ENCODE measurements around the gene LRMDA. TPM values are rescaled to one million over a fixed set of nuclear protein-coding genes. Genes with fewer than 3 reads are reported as not detected.

The LRMDA gene
- total and polyA plus RNA-seq, 2 of the 13 experiments (the other 11 are each of a cell fraction or from before 2014, with no cell fraction given) = 13.4 to 22.0 TPM

GRCh38 chr10:75466886-75467285 is 35.5 kb downstream of the LRMDA start (continued):
- no peak for TF ChIP-seq PCBP1 (IDR thresholded peaks at IDR 0.05; ENCODE audit: borderline replicate concordance, low read depth, low read length)
- TF ChIP-seq ATF3 (CRISPR knock-in tag; IDR thresholded peaks at IDR 0.05) = no peak

- FAIRE-seq (no peak), ATAC-seq (no peak), DNase-seq (ENCODE audit: low spot score) (no peak)
- no peaks in the 10 kb centered on the region for H3K27me3 ChIP-seq (ENCODE audit: control insufficient read depth in 1 of 2, insufficient read depth in 2 of 2, low read length in 2 of 2)
- TF ChIP-seq HDAC6 (IDR thresholded peaks at IDR 0.05; ENCODE audit: low read depth, low read length) (no peak), SAFB2 (CRISPR knock-in tag; IDR thresholded peaks at IDR 0.05; ENCODE audit: borderline replicate concordance, low read depth) (no peak), ZNF280D (CRISPR knock-in tag; IDR thresholded peaks at IDR 0.05) (no peak), MBD4 (IDR thresholded peaks at IDR 0.05; ENCODE audit: borderline replicate concordance, low read length) (no peak), SAP130 (CRISPR knock-in tag; IDR thresholded peaks at IDR 0.05; ENCODE audit: low read depth) (no peak), ZBTB46 (CRISPR knock-in tag; IDR thresholded peaks at IDR 0.05; ENCODE audit: borderline replicate concordance) (no peak)
- H3K4me3 ChIP-seq (replicated peaks in 1 of 3; ENCODE audit: insufficient read depth in 1 of 3, low read depth in 2 of 3, low read length in 3 of 3) = no peak overlapping the region
- no peak overlapping the region for H2AFZ ChIP-seq (ENCODE audit: low read length)
- WGBS (ENCODE audit: low lambda C conversion rate) = 97% methylated on average over 7 of the region's 7 CpGs
- peaks cover 2% of the 10 kb centered on the region for H3K79me2 ChIP-seq (ENCODE audit: insufficient read depth, low read length)
- no peaks in the 10 kb centered on the region for H4K20me1 ChIP-seq (ENCODE audit: insufficient read depth, low read length)
- ChIA-PET CTCF (ENCODE audit: low intra/inter-chr PET ratio, low total read pairs) (no interaction called here), POLR2A (no interaction called here)
- no peaks in the 10 kb centered on the region for H3K9me3 ChIP-seq (ENCODE audit: low read length)
- no peak overlapping the region for H3K9ac ChIP-seq (ENCODE audit: insufficient read depth, low read depth, low read length)
- intact Hi-C loops (cut with micrococcal nuclease; ENCODE audit: unreplicated experiment) (no loop called here), in situ Hi-C loops (cut with HindIII; ENCODE audit: extremely low pct_ligation_motif_present, low pct_unique_long_range_greater_than_20kb) (no loop called here)
- no TSS peak for BruUV-seq (replicated peaks)
- H3K36me3 ChIP-seq (replicated peaks in 1 of 2; ENCODE audit: control insufficient read depth in 1 of 2, insufficient read depth in 2 of 2, low read length in 2 of 2) = peaks cover 4 to 9% of the 10 kb centered on the region in 2 experiments; a peak in 2 of 5 replicates
- H3K27ac ChIP-seq (ENCODE audit: extremely low read length, insufficient read depth, low read length) = no peak overlapping the region
- no peak overlapping the region for H3K4me2 ChIP-seq (ENCODE audit: low read depth, low read length)
- H3K4me1 ChIP-seq (ENCODE audit: insufficient read depth, low read length) = 0 out of 2 replicates have a peak, but pooled peaks cover 5% of the 10 kb centered on the region
Measured at GRCh38 chr10:75468612-75469005, 37.2 kb downstream of the LRMDA start.

Measured in HepG2 (cell line).